ENCODE results near the gene KCNJ15.

Gene KCNJ15

DNA sequence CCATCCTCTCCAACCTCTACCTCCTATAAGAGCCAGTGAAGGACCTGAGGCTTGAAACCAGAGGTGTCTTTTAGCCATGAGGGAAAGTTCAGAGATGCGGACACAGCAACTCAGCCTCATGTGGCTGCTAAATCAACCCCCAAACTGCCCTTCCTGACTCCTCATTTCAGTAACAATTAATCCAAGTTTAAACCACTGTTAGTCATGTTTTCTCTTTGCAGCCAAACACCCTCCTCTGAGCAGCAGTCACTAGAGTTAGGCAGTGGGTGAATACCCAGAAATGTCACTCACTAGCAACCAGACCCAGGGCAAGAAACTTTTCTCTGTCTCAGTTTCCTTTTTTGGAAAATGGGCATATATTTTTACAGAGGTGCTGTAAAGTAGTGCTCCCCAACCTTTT, 71.2 kb downstream of the KCNJ15 start:
- no peak for DNase-seq (ENCODE audit: low read depth)

DNA sequence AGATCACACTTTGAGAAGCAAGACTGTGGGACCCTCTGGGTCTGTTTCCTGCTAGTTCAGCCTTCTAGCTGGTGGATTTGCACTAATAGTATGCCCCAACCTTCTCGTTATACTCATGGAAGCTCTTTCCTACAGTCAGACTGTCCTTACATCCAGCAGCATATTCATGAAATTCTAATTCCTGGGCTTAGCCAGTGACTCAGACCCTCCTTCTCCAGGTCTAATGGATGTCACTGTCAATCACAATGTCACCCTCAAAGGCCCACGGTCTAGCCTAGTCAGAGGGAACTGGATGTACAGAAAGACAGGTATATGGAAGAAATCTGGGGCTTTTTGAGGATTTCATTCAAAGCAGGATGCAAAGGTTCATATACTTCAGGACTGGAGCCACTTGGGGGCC, 72.4 kb downstream of the KCNJ15 start:
- no peak for DNase-seq (ENCODE audit: low read depth)

DNA sequence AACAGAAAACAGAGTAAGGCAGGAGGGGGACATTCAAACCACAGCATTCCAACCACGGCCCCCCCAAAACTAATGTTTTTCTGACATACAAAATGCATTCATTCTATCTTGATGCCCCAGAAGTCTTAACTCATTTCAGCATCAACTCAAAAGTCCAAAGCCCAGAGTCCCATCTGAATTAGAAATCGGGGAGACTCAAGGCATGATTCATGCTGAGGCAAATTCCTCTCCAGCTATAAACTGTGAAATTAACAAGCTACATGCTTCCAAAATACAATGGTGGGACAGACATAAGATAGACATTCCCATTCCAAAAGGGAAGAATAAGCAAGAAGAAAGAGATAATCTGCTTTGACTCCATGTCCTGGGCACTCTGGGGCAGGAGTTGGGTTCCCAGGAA, 73.9 kb downstream of the KCNJ15 start:
- DNase-seq (ENCODE audit: low read depth) = no peak

DNA sequence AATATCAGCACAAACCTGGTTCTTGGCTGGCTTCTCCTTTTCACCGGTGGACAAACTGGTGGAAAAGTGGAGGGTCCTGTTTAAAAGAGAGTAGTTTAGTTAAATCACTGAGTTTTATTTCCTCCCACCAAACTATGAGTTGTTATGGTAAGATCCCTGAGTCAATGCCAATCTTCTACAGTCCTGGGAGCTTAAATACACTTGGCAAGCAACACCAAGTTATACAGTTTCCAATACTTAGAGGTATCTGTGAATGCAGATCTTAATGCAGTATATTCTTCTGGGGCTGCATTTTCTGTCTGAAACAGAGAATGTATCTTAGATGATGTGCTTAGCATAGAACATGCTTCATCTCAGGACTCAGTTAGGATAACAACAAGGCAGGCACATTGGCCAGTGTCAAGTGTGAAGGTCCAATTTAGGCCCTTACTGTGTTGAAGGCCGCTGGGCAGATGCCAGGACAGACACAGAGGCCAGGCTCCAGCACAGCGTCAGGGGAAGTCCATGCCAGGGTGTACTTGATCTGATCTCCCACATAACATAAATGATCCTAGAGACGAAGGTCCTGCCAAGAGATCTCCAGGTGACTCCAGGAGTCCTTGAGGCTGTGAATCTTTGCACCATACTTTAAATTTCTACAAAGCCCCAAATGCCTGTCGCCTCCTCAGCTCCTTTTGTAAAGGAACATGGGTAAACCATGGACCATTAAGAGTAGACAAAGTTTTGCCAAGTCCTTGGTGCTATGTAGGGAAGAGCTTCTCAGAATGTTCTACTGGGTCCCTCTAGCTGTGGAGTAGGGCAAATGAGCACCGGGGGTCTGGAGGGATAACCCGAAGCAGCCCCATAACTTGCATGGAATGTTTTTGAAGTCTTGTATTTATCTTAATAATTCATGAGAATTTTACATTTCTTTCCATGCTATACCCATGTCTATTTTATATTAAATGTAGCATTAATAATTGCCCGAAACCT, 76.8 kb downstream of the KCNJ15 start:
- no peak for DNase-seq (ENCODE audit: low read depth)

- no peak for DNase-seq (ENCODE audit: low read depth)
Measured at GRCh38 chr21:38334866-38335265, 78.1 kb downstream of the KCNJ15 start.

- DNase-seq (ENCODE audit: low read depth) = no peak
Measured at GRCh38 chr21:38337793-38338192, 81.0 kb downstream of the KCNJ15 start.

- DNase-seq (ENCODE audit: low read depth) = no peak
Measured at GRCh38 chr21:38340131-38340530, 83.3 kb downstream of the KCNJ15 start.

- no peak for DNase-seq (ENCODE audit: low read depth)
Measured at GRCh38 chr21:38341546-38342012, 84.8 kb downstream of the KCNJ15 start.

DNA sequence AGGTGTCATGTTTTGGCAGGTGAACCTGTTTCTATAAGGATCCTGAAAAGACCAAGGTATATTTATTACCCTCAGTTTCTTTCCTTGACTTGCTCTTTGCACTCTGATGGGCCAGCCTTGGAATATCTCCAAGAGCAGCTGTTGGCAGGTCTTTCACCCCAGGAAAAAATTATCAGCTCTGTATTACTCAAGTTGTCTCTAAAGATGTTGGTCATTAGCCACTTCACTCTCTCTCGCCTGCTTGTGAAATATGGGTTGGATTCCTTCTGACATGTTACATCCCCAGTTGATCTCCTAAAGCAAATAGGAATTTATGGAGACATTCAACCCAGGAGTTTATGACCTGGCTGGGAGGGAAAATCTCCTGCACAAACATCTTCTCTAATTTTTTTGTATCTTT, 85.9 kb downstream of the KCNJ15 start:
- no peak for DNase-seq (ENCODE audit: low read depth)

DNA sequence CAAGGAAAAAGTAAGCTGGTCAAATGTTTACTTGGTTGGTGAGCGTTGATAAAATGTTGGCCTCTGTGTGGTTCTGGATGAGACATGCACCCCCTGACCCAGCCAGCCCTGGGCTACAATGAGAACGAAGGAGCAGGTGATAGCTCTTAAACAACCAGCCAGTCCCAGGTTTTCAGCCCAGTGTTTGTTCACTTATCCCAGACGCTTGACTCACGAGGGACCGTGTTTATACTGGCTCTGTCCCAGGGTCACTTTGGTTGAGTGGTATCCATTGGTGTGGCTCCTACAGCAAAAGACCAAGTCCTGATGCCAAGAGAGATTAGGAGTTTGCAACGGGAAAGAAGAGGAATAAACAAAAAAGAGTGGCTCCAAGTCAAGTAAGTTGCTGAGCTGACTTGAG, 86.9 kb downstream of the KCNJ15 start:
- no peak for DNase-seq (ENCODE audit: low read depth)

GRCh38 chr21:38346286-38346685, 89.5 kb downstream of the KCNJ15 start:
- no peak for DNase-seq (ENCODE audit: low read depth)

DNA sequence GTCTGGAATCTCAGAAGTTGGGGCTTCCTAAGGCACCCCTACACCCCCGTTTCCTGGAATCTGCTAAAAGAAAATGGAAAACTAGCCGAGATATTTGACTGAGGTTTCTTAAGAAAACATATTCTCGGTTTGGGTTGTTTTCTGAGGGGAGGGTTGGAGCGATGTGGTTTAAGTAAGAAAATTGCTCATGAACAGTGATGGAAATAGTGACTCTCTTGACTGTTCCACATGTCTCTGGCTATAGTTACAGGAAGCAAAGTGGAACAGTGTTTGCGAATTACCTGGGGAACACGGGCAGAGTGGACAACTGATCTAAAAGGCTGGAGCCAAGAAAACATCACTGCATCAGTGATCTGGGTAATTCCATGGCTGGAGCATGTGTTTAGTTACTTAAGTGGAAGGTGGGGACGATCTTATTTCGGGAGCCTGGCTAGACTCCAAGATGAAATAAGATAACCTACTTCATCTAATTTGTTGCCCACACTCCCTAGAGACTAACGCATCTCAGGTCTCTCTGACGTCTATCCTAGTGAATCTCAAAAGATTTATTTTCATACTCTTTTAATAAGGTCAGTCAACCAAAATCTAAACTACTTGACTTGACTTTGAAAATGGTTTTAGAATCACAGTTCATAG, 92.4 kb downstream of the KCNJ15 start:
- no peak for DNase-seq (ENCODE audit: low read depth)

DNA sequence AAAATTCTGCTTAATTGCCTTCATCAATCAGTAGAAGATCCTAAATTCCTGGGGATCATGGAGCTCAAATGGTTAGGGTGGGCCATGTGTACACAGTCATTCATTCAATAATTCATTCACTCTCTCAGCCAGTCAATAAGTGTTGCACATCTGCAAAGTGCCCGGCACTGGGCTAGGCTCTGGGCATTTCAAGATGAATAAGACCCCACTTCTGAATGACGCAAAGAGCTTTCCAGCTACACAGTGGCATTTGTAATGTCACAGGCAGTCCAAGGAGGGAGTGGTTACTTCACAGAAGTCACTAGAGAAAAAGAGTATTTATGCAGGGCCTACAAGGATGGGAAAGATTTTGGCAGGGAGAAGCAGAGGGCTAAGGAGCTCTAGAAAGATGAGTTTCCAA, 93.2 kb downstream of the KCNJ15 start:
- DNase-seq (ENCODE audit: low read depth) = no peak

GRCh38 chr21:38350684-38351083, 93.9 kb downstream of the KCNJ15 start:
- no peak for DNase-seq (ENCODE audit: low read depth)

DNA sequence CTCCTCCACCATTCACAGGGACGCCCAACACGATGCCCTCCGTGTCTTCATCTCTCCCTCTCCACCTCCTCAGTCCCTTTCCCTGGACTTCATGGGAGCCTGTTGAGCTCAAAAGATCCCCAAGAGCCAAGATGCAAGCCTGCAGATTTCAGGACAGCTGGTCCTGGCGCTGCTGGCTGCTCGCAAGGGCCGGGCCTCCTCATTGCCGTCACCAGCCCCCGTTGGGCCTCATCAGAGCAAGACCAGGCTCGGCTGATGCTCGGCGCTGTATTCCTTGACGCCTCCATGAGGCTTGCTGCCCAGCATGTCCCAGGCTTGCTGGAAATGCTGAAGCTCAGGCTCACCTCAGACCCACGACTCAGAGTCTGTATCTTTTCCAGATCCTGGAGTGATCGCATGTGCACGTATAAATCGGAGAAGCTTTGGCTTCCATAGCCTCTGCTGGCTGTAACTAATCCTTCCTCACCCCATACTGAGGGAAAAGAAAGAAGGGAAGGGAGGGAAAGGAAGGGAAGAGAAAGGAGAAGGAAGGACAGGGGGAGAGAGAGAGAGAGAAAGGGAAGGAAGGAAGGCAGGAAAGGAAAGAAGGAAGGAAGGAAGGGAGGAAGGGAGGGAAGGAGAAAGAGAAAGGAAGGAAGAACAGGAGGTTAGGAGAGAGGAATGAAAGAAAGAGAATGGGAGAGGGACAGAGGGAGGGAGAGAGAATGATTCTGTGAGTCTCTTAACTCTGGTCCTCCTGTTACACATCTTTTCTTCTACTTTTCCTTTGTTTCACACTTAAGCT, 94.6 kb downstream of the KCNJ15 start:
- DNase-seq (ENCODE audit: low read depth) = no peak

- no peak for DNase-seq (ENCODE audit: low read depth)
Measured at GRCh38 chr21:38351961-38352521, 95.2 kb downstream of the KCNJ15 start.

DNA sequence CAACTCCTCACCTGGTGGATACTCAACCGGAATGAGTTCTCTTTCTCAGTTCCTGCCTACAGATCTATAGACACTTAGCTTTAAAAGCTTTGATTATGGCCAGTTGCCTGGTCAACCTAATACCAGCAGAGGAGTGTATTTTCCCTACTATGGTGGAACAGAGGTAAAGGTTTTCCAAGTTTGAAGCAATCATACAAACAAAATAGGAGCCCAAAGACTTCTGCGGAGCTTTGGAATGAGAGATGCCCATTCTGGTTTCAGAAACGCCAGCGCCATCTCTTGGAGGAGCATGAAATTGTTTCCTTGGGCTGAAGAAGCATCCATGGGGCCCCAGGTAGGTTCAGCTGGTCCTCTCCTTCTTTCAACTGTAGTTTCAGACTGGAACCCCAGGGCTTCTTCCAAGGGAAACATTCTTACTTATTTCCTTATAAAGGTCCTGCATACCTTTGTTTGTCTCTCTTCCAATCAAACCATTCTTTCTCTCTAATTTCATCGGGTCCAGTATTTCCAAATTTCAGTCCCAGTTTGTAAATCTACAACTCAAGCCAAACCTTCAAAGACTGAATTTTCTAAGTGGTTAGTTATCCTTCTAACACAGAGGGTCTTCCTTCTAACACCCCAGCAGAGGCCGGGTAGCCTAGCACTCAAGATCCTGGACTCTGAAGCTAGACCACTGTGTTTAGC, 95.9 kb downstream of the KCNJ15 start:
- DNase-seq (ENCODE audit: low read depth) = peak; percentile 7

DNA sequence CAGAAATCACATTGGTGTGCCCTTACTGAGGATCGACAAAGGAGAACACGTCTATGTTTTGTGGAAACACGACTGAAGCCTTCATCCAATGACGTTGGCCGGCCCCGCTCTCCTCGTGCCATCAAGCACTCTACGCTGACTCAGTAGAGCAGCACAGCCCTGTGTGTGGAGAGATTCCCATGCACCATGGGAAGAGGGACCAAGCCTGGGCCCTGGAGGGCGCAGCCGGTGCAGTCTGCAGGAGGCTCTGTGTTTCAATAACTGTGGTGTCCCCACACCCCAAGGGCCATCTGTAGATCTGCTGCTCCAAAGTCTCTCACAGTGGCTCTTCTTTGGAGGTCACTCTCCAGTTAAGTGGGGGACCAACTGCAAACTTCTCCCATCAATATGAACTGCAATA, 97.4 kb downstream of the KCNJ15 start:
- no peak for DNase-seq (ENCODE audit: low read depth)

GRCh38 chr21:38354746-38355145, 98.0 kb downstream of the KCNJ15 start:
- DNase-seq (ENCODE audit: low read depth) = no peak

GRCh38 chr21:38355353-38355752, 98.6 kb downstream of the KCNJ15 start:
- no peak for DNase-seq (ENCODE audit: low read depth)

GRCh38 chr21:38355992-38356781, 99.4 kb downstream of the KCNJ15 start:
- peak; percentile 55 for DNase-seq (ENCODE audit: low read depth)
